Measurements from ENCODE around the gene BLTP3B.

GRCh38 chr12:100138803-100139098 is 3.9 kb downstream of the BLTP3B start:
- TF ChIP-seq POLR2A (IDR thresholded peaks at IDR 0.05), result no peak
- no peak for TF ChIP-seq CTCF (IDR thresholded peaks at IDR 0.05)
